CD4-positive, alpha-beta T cell treated with Interleukin-21 for 1 hour (primary cell): Measurements from ENCODE around the gene ABCA1.
A peak's percentile ranks its signal among the peaks of the same experiment; 100 is the strongest.
"Not testable (repeated sequence)": the region's sequence is repeated elsewhere in the genome, so short reads cannot be mapped to it uniquely, and the experiment has no call there.

ENCODE experiments used
- DNase-seq: peaks from one replicate; pipeline ENCODE4 v3.0.0-alpha.2; 2020

The ABCA1 gene

GRCh38 chr9:104927912-104928740 lies at the start of gene ABCA1:
TSS of gene ABCA1 (minus strand) at chr9:104928155. CDS start at chr9:104903679, 24,476 bp downstream.
- peak; percentile 77 for DNase-seq

- no peak for DNase-seq
Observed at GRCh38 chr9:104977580-104977979, 49.6 kb upstream of the ABCA1 start.

GRCh38 chr9:104977168-104977567 lies 49.2 kb upstream of the ABCA1 start:
- DNase-seq: no peak

- DNase-seq: not testable (repeated sequence)
Observed at GRCh38 chr9:104975966-104976595, 48.1 kb upstream of the ABCA1 start.

GRCh38 chr9:104974053-104974962 lies 46.4 kb upstream of the ABCA1 start:
- no peak for DNase-seq

GRCh38 chr9:104972242-104972866 lies 44.4 kb upstream of the ABCA1 start:
- DNase-seq: no peak

- DNase-seq: no peak
Observed at GRCh38 chr9:104971511-104971910, 43.6 kb upstream of the ABCA1 start.

- no peak for DNase-seq
Observed at GRCh38 chr9:104970271-104970987, 42.5 kb upstream of the ABCA1 start.

GRCh38 chr9:104969116-104969515 lies 41.2 kb upstream of the ABCA1 start:
- DNase-seq: no peak

GRCh38 chr9:104968025-104968982 lies 40.3 kb upstream of the ABCA1 start:
- DNase-seq: peak; percentile 88

GRCh38 chr9:104963076-104963475 lies 35.1 kb upstream of the ABCA1 start:
- DNase-seq: no peak

- no peak for DNase-seq
Observed at GRCh38 chr9:104961701-104962359, 33.9 kb upstream of the ABCA1 start.

GRCh38 chr9:104961238-104961637 lies 33.3 kb upstream of the ABCA1 start:
- DNase-seq: peak; percentile 71

- no peak for DNase-seq
Observed at GRCh38 chr9:104960662-104961061, 32.7 kb upstream of the ABCA1 start.

- no peak for DNase-seq
Observed at GRCh38 chr9:104958751-104959150, 30.8 kb upstream of the ABCA1 start.

GRCh38 chr9:104958006-104958405 lies 30.1 kb upstream of the ABCA1 start:
- DNase-seq: not testable (repeated sequence)

GRCh38 chr9:104951487-104951886 lies 23.5 kb upstream of the ABCA1 start:
- DNase-seq: no peak

GRCh38 chr9:104950838-104951237 lies 22.9 kb upstream of the ABCA1 start:
- DNase-seq: no peak

- no peak for DNase-seq
Observed at GRCh38 chr9:104948277-104948676, 20.3 kb upstream of the ABCA1 start.

GRCh38 chr9:104944871-104945270 lies 16.9 kb upstream of the ABCA1 start:
- no peak for DNase-seq
